HepG2 (cell line): ENCODE data around the gene PPP1R12A. TPM values are rescaled to one million over a fixed set of nuclear protein-coding genes. Genes with fewer than 3 reads are reported as not detected.

ENCODE experiments used
- ATAC-seq: fragments of 200-7000 bp; cut with Tn5 transposase; 3 replicates; pipeline ENCODE4 v1.9.1; 2020; ENCODE audit warnings: mild to moderate bottlenecking, moderate library complexity
- BruUV-seq: library from RNA; stranded (reverse); fragments of 400-500 nt; replicated peaks from 2 replicates; lab custom pipeline; 2021; lab: Mats Ljungman, UMichigan
- CTCF ChIA-PET: fragments of 300-600 bp; formaldehyde crosslinking; extraction: SDS; loops from one replicate; lab custom pipeline; 2021; ENCODE audit warnings: low total read pairs, inconsistent platforms, low intra/inter-chr PET ratio; lab: Yijun Ruan, JAX
- POLR2A ChIA-PET: fragments of 350-600 bp; sonication (Branson Sonifier 250); formaldehyde crosslinking; loops from one replicate; lab custom pipeline; 2020; ENCODE audit warnings: antibody characterized with exemption, inconsistent platforms; lab: Yijun Ruan, JAX
- DNase-seq: peaks from one replicate; pipeline ENCODE4 v3.0.0-alpha.2; 2015; ENCODE audit warnings: low spot score
- FAIRE-seq: peaks from 3 replicates; lab custom pipeline; 2011; peaks lifted over from hg19 to GRCh38; lab: Jason Lieb, UNC
- H2AFZ ChIP-seq: one replicate; pipeline ENCODE4 v1.6.1; 2011; ENCODE audit warnings: low read length, inconsistent platforms
- H3K27ac ChIP-seq: fragments of 300-600 bp; 3 replicates; pipeline ENCODE4 v1.8.0; 2011; ENCODE audit warnings: mixed run types, mild to moderate bottlenecking, mixed read lengths, low read length, inconsistent platforms; ENCODE audit not compliant: insufficient read depth; ENCODE audit errors: extremely low read length
- H3K27me3 ChIP-seq, 2 experiments: fragments of 200-600 bp in 1 of 2; 2 replicates in 1 of 2; 3 replicates in 1 of 2; pipeline versions ENCODE4 v1.6.0 to v1.8.0; 2011; ENCODE audit warnings: low read length in 2 of 2, mild to moderate bottlenecking in 2 of 2, moderate library complexity in 2 of 2, inconsistent platforms in 1 of 2; ENCODE audit not compliant: insufficient read depth in 2 of 2, control insufficient read depth in 1 of 2
- H3K36me3 ChIP-seq, 2 experiments: fragments of 200-600 bp in 1 of 2; replicated peaks in 1 of 2; 2 replicates in 1 of 2; 3 replicates in 1 of 2; pipeline versions ENCODE4 v1.5.1 to v1.8.0; 2011; ENCODE audit warnings: low read length in 2 of 2, inconsistent platforms in 1 of 2; ENCODE audit not compliant: insufficient read depth in 2 of 2, control insufficient read depth in 1 of 2
- H3K4me1 ChIP-seq: 2 replicates; pipeline ENCODE4 v1.5.1; 2012; ENCODE audit warnings: low read length, inconsistent platforms; ENCODE audit not compliant: insufficient read depth
- H3K4me2 ChIP-seq: 2 replicates; pipeline ENCODE4 v1.6.0; 2011; ENCODE audit warnings: low read depth, low read length, inconsistent platforms
- H3K4me3 ChIP-seq, 3 experiments: fragments of 200-600 bp in 1 of 3; sonication (generic), shearing (Covaris generic) in 1 of 3; replicated peaks in 1 of 3; 2 replicates each; pipeline ENCODE4 v1.5.1; 2011 to 2016; ENCODE audit warnings: low read length in 3 of 3, inconsistent platforms in 2 of 3, low read depth in 2 of 3, mild to moderate bottlenecking in 2 of 3, control low read depth in 1 of 3, mixed read lengths in 1 of 3; ENCODE audit not compliant: insufficient read depth in 1 of 3
- H3K79me2 ChIP-seq: one replicate; pipeline ENCODE4 v1.6.1; 2011; ENCODE audit warnings: low read length, inconsistent platforms; ENCODE audit not compliant: insufficient read depth
- H3K9ac ChIP-seq: 2 replicates; pipeline ENCODE4 v1.6.0; 2011; ENCODE audit warnings: mild to moderate bottlenecking, low read depth, low read length, inconsistent platforms; ENCODE audit not compliant: insufficient read depth
- H3K9me3 ChIP-seq: 2 replicates; pipeline ENCODE4 v1.5.1; 2012; ENCODE audit warnings: mild to moderate bottlenecking, low read length
- H4K20me1 ChIP-seq: 2 replicates; pipeline ENCODE4 v1.6.0; 2011; ENCODE audit warnings: inconsistent platforms, mild to moderate bottlenecking, low read length, moderate library complexity; ENCODE audit not compliant: insufficient read depth
- HES4 ChIP-seq: sonication (generic); formaldehyde crosslinking; IDR thresholded peaks from 2 replicates; pipeline ENCODE4 v1.9.0; 2021; ENCODE audit warnings: mild to moderate bottlenecking, missing genetic modification reagents, borderline replicate concordance
- HNRNPH1 ChIP-seq: fragments of 200-400 bp; formaldehyde crosslinking; optimal IDR thresholded peaks from 2 replicates; pipeline ENCODE3; 2017; ENCODE audit warnings: mild to moderate bottlenecking, low read depth, low read length
- HNRNPUL1 ChIP-seq: fragments of 200-400 bp; formaldehyde crosslinking; IDR thresholded peaks from 2 replicates; pipeline ENCODE4 v1.6.1; 2017; ENCODE audit warnings: low read depth, mild to moderate bottlenecking, low read length, moderate library complexity
- KLF9 ChIP-seq: IDR thresholded peaks from 2 replicates; pipeline ENCODE4 v1.6.1; 2016; ENCODE audit warnings: low read depth
- NR2F1 ChIP-seq, 2 experiments: fragments of 450-650 bp in 1 of 2; formaldehyde crosslinking in 1 of 2; IDR thresholded peaks; 2 replicates each; pipeline versions ENCODE4 v1.5.0 to v1.6.1; 2016 to 2020; ENCODE audit warnings: mild to moderate bottlenecking in 1 of 2, missing compliant biosample characterization in 1 of 2, missing genetic modification reagents in 1 of 2, moderate library complexity in 1 of 2
- ZNF510 ChIP-seq: sonication (generic); formaldehyde crosslinking; IDR thresholded peaks from 2 replicates; pipeline ENCODE4 v1.4.0; 2020; ENCODE audit warnings: low read depth, mild to moderate bottlenecking, missing genetic modification reagents
- ZNF543 ChIP-seq: sonication (generic); formaldehyde crosslinking; IDR thresholded peaks from 2 replicates; pipeline ENCODE4 v1.4.0; 2020; ENCODE audit warnings: mild to moderate bottlenecking, missing genetic modification reagents
- WGBS: methylation state at CpG from one replicate; pipeline ENCODE4 v1.1.6; 2017; ENCODE audit warnings: low lambda C conversion rate; 5-methylcytosine and 5-hydroxymethylcytosine counted together
- in situ Hi-C: cut with HindIII; loops from 2 replicates; pipeline ENCODE4 v1.10.0; 2017; ENCODE audit warnings: low pct_unique_long_range_greater_than_20kb; ENCODE audit not compliant: extremely low pct_ligation_motif_present
- intact Hi-C: fragments of 100-400 bp; cut with micrococcal nuclease; formaldehyde crosslinking; loops from one replicate; pipeline ENCODE4 v1.10.0; 2022; ENCODE audit not compliant: unreplicated experiment
- polyA plus RNA-seq, 8 experiments: library from polyadenylated mRNA; depleted of rRNA in 3 of 8; stranded (reverse) in 7 of 8; unstranded in 1 of 8; fragments of >200 nt; fragmentation: Illumina TruSeq in 4 of 8; extraction: Trizol in 4 of 8; gene quantifications; 2 replicates each; pipeline versions ENCODE4 v1.2.1 to v1.2.3, GENCODE V29; 2011 to 2016; ENCODE audit warnings: low read depth in 4 of 8, missing spikeins in 1 of 8, mixed read lengths in 1 of 8; ENCODE audit not compliant: insufficient read depth in 1 of 8
- total RNA-seq, 5 experiments: library from RNA; depleted of rRNA; stranded (reverse); fragments of >200 nt; fragmentation: Illumina TruSeq; extraction: Trizol; gene quantifications; 2 replicates each; pipeline ENCODE4 v1.2.3, GENCODE V29; 2016; ENCODE audit warnings: low read depth in 1 of 5
- TF ChIP-seq, protein P1 (sequence below): sonication (generic); formaldehyde crosslinking; IDR thresholded peaks from 2 replicates; pipeline ENCODE4 v1.5.0; 2020; ENCODE audit warnings: mild to moderate bottlenecking, missing genetic modification reagents, borderline replicate concordance
- TF ChIP-seq, protein P2 (sequence below): sonication (generic); formaldehyde crosslinking; IDR thresholded peaks from 2 replicates; pipeline ENCODE4 v1.4.0; 2020; ENCODE audit warnings: missing genetic modification reagents, borderline replicate concordance

Gene PPP1R12A
- total and polyA plus RNA-seq, 2 of the 13 experiments (the other 11 are each of a cell fraction or from before 2014, with no cell fraction given): 23.8 to 50.0 TPM

DNA sequence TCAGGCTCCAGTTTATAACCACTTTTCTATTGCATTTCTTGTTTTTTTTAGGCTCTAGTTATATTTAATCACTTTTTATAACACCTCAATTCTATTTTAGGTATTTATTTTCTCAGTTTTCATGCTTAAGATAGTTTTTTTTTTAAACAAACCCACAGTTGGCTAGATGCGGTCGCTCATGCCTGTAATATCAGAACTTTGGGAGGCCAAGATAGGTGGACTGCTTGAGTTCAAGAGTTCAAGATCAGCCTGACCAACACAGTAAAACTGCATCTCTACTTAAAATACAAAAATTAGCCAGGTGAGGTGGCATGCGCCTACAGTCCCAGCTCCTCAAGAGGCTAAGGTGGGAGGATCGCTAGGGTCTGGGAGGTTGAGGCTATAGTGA is 93.0 kb downstream of the PPP1R12A start (continued):
- TF ChIP-seq, protein P1, sequence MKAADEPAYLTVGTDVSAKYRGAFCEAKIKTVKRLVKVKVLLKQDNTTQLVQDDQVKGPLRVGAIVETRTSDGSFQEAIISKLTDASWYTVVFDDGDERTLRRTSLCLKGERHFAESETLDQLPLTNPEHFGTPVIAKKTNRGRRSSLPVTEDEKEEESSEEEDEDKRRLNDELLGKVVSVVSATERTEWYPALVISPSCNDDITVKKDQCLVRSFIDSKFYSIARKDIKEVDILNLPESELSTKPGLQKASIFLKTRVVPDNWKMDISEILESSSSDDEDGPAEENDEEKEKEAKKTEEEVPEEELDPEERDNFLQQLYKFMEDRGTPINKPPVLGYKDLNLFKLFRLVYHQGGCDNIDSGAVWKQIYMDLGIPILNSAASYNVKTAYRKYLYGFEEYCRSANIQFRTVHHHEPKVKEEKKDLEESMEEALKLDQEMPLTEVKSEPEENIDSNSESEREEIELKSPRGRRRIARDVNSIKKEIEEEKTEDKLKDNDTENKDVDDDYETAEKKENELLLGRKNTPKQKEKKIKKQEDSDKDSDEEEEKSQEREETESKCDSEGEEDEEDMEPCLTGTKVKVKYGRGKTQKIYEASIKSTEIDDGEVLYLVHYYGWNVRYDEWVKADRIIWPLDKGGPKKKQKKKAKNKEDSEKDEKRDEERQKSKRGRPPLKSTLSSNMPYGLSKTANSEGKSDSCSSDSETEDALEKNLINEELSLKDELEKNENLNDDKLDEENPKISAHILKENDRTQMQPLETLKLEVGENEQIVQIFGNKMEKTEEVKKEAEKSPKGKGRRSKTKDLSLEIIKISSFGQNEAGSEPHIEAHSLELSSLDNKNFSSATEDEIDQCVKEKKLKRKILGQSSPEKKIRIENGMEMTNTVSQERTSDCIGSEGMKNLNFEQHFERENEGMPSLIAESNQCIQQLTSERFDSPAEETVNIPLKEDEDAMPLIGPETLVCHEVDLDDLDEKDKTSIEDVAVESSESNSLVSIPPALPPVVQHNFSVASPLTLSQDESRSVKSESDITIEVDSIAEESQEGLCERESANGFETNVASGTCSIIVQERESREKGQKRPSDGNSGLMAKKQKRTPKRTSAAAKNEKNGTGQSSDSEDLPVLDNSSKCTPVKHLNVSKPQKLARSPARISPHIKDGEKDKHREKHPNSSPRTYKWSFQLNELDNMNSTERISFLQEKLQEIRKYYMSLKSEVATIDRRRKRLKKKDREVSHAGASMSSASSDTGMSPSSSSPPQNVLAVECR (CRISPR knock-in tag): no peak
- TF ChIP-seq KLF9 (CRISPR knock-in tag) (no peak), NR2F1 (CRISPR knock-in tag; IDR thresholded peaks at IDR 0.05) (no peak), HES4 (CRISPR knock-in tag) (no peak), HNRNPH1 (no peak)
- TF ChIP-seq, protein P2, sequence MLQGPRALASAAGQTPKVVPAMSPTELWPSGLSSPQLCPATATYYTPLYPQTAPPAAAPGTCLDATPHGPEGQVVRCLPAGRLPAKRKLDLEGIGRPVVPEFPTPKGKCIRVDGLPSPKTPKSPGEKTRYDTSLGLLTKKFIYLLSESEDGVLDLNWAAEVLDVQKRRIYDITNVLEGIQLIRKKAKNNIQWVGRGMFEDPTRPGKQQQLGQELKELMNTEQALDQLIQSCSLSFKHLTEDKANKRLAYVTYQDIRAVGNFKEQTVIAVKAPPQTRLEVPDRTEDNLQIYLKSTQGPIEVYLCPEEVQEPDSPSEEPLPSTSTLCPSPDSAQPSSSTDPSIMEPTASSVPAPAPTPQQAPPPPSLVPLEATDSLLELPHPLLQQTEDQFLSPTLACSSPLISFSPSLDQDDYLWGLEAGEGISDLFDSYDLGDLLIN (CRISPR knock-in tag): no peak

DNA sequence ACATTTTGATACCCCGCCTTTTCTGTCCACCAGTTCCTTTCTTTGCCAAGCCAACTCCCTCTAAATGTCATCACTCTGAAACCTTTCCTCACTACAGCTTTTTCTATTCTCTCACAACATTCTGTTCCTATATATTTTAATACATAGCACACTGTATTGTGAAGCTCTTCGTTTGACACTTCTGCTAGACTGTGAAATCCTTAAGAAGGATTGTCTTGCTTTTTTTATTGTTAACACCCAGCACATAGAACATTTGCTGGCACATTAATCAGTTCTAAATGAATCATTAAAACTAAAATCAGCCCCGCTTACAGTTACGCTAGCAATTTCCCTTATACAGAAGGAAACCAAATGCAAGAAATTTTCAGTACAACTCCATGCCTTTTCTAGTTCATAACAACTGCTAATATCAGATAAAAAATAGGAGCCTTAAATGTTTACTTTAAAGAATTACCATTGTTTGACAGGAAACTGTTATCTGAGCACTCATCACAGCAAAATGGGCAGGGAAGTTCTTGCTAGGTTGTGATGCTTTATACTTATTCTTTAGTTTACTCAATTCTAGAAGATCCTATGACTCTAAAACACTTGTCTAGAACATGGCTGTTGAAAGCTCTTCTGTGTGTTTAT is 93.5 kb downstream of the PPP1R12A start:
- intact Hi-C loops: no loop called here
- ATAC-seq: no peak
- WGBS: 97% methylated on average over 4 of the region's 4 CpGs
- no peaks in the 10 kb centered on the region for H4K20me1 ChIP-seq
- peaks cover 6 to 28% of the 10 kb centered on the region in 2 experiments; a peak in 4 of 5 replicates for H3K36me3 ChIP-seq
- H3K79me2 ChIP-seq: no peaks in the 10 kb centered on the region
- no peaks in the 10 kb centered on the region for H3K4me1 ChIP-seq
- ChIA-PET POLR2A (no interaction called here), CTCF (no interaction called here)
- BruUV-seq: no TSS peak
- no peak overlapping the region for H3K4me3 ChIP-seq
- no peak for FAIRE-seq
- in situ Hi-C loops: no loop called here
- TF ChIP-seq ZNF543 (CRISPR knock-in tag) (no peak), HNRNPUL1 (no peak), ZNF510 (no peak)
- no peak overlapping the region for H3K9ac ChIP-seq
- no peak overlapping the region for H3K4me2 ChIP-seq
- no peak for DNase-seq
- H3K27me3 ChIP-seq: no peaks in the 10 kb centered on the region
- peaks cover 24% of the 10 kb centered on the region for H3K9me3 ChIP-seq
- H3K27ac ChIP-seq: no peak overlapping the region
- no peak overlapping the region for H2AFZ ChIP-seq
